Endothelial cell of umbilical vein (primary cell): ENCODE results near the gene TRAF7. TPM values are rescaled to one million over a fixed set of nuclear protein-coding genes. Genes with fewer than 3 reads are reported as not detected.
A peak's percentile ranks its signal among the peaks of the same experiment; 100 is the strongest.

Experiments used
- BruUV-seq: library from RNA; stranded (reverse); fragments of 400-500 nt; replicated peaks from 2 replicates; lab custom pipeline; 2021; lab: Mats Ljungman, UMichigan
- CTCF ChIA-PET: fragments of 300-600, 350-600 bp; sonication (Branson Sonifier 250); formaldehyde crosslinking; loops from one replicate; lab custom pipeline; 2021; ENCODE audit warnings: antibody characterized with exemption, inconsistent platforms; lab: Charles Lee
- POLR2A ChIA-PET: fragments of 300-600, 350-600 bp; sonication (Branson Sonifier 250); formaldehyde crosslinking; loops from one replicate; lab custom pipeline; 2021; ENCODE audit warnings: antibody characterized with exemption, inconsistent platforms; lab: Charles Lee
- DNase-seq: peaks from one replicate; pipeline ENCODE4 v3.0.0-alpha.2; 2011; ENCODE audit warnings: low read depth, low spot score
- FAIRE-seq: peaks from 2 replicates; lab custom pipeline; 2011; peaks lifted over from hg19 to GRCh38; lab: Jason Lieb, UNC
- H2AFZ ChIP-seq: 2 replicates; pipeline ENCODE4 v1.6.0; 2012; ENCODE audit warnings: low read depth, low read length, control low read depth, inconsistent platforms
- H3K27ac ChIP-seq: 2 replicates; pipeline ENCODE4 v1.5.1; 2011; ENCODE audit warnings: low read depth, mild to moderate bottlenecking, control low read depth, low read length, moderate library complexity; ENCODE audit not compliant: insufficient read depth
- H3K27me3 ChIP-seq, 2 experiments: 2 replicates each; pipeline versions ENCODE4 v1.6.0 to v1.6.1; 2011; ENCODE audit warnings: low read length in 2 of 2, mixed read lengths in 1 of 2; ENCODE audit not compliant: control insufficient read depth in 2 of 2, insufficient read depth in 2 of 2
- H3K36me3 ChIP-seq, 2 experiments: 2 replicates in 1 of 2; 3 replicates in 1 of 2; pipeline ENCODE4 v1.5.1; 2011; ENCODE audit warnings: low read length in 2 of 2, mild to moderate bottlenecking in 1 of 2, moderate library complexity in 1 of 2; ENCODE audit not compliant: control insufficient read depth in 2 of 2, insufficient read depth in 2 of 2; ENCODE audit errors: extremely low read depth in 1 of 2
- H3K4me1 ChIP-seq: 3 replicates; pipeline ENCODE4 v1.5.1; 2011; ENCODE audit warnings: mild to moderate bottlenecking, low read length; ENCODE audit not compliant: control insufficient read depth, insufficient read depth; ENCODE audit errors: extremely low read depth
- H3K4me2 ChIP-seq: 2 replicates; pipeline ENCODE4 v1.6.1; 2011; ENCODE audit warnings: low read length, control low read depth, mixed read lengths; ENCODE audit not compliant: insufficient read depth
- H3K4me3 ChIP-seq, 3 experiments: fragments of 200-600 bp in 1 of 3; sonication (generic), shearing (Covaris generic) in 1 of 3; replicated peaks in 1 of 3; 2 replicates each; pipeline ENCODE4 v1.5.1; 2011 to 2016; ENCODE audit warnings: control low read depth in 3 of 3, low read length in 3 of 3, mild to moderate bottlenecking in 2 of 3, inconsistent platforms in 1 of 3, low read depth in 1 of 3, moderate library complexity in 1 of 3; ENCODE audit not compliant: insufficient read depth in 1 of 3
- H3K79me2 ChIP-seq: 2 replicates; pipeline ENCODE4 v1.6.0; 2012; ENCODE audit warnings: low read length, inconsistent platforms; ENCODE audit not compliant: control insufficient read depth, insufficient read depth
- H3K9ac ChIP-seq: replicated peaks from 2 replicates; pipeline ENCODE3; 2011; ENCODE audit warnings: low read length, control low read depth; ENCODE audit not compliant: insufficient read depth; ENCODE audit errors: extremely low read depth
- H3K9me1 ChIP-seq: replicated peaks from 3 replicates; pipeline ENCODE4 v1.6.0; 2011; ENCODE audit warnings: mild to moderate bottlenecking, low read length; ENCODE audit not compliant: control insufficient read depth, insufficient read depth; ENCODE audit errors: extremely low read depth
- H3K9me3 ChIP-seq: replicated peaks from 2 replicates; pipeline ENCODE4 v1.5.1; 2012; ENCODE audit warnings: low read length, inconsistent platforms; ENCODE audit not compliant: control insufficient read depth, insufficient read depth
- H4K20me1 ChIP-seq: replicated peaks from 2 replicates; pipeline ENCODE3; 2011; ENCODE audit warnings: mild to moderate bottlenecking, low read length; ENCODE audit not compliant: control insufficient read depth, insufficient read depth; ENCODE audit errors: extremely low read depth
- CTCF ChIP-seq, 2 donors: IDR thresholded peaks; 1 replicate in 1 of 2; 2 replicates in 1 of 2; pipeline ENCODE4 v1.5.1; 2011; ENCODE audit warnings: low read length in 2 of 2, mild to moderate bottlenecking in 2 of 2, moderate library complexity in 2 of 2, control low read depth in 1 of 2, inconsistent platforms in 1 of 2, low read depth in 1 of 2; ENCODE audit not compliant: insufficient read depth in 1 of 2; ENCODE audit errors: extremely low read depth in 1 of 2
- EZH2 ChIP-seq: IDR thresholded peaks from 2 replicates; pipeline ENCODE4 v1.6.1; 2012; ENCODE audit warnings: borderline replicate concordance, low read depth, mild to moderate bottlenecking, moderate library complexity, low read length, inconsistent platforms; ENCODE audit not compliant: severe bottlenecking
- FOS ChIP-seq: IDR thresholded peaks from 2 replicates; pipeline ENCODE4 v1.6.1; 2011; ENCODE audit warnings: mild to moderate bottlenecking, low read length, moderate library complexity, borderline replicate concordance; ENCODE audit not compliant: insufficient read depth
- GATA2 ChIP-seq: IDR thresholded peaks from 2 replicates; pipeline ENCODE4 v1.7.0; 2011; ENCODE audit warnings: low read depth, mild to moderate bottlenecking, moderate library complexity, mixed read lengths, low read length; ENCODE audit not compliant: insufficient read length, insufficient read depth
- JUN ChIP-seq: IDR thresholded peaks from 2 replicates; pipeline ENCODE4 v1.6.1; 2011; ENCODE audit warnings: borderline replicate concordance, low read depth; ENCODE audit not compliant: insufficient read length, insufficient read depth
- MAX ChIP-seq: IDR thresholded peaks from 2 replicates; pipeline ENCODE4 v1.6.1; 2011; ENCODE audit not compliant: insufficient read depth, insufficient read length
- MYC ChIP-seq: IDR thresholded peaks from one replicate; pipeline ENCODE4 v1.6.1; 2011; ENCODE audit warnings: mild to moderate bottlenecking, low read depth, low read length
- POLR2A ChIP-seq: IDR thresholded peaks from 2 replicates; pipeline ENCODE4 v1.6.1; 2012; ENCODE audit warnings: low read depth, mild to moderate bottlenecking, control low read depth, low read length
- POLR2AphosphoS5 ChIP-seq: IDR thresholded peaks from 2 replicates; pipeline ENCODE4 v1.6.1; 2012; ENCODE audit warnings: low read depth, mild to moderate bottlenecking, control low read depth, low read length, moderate library complexity; ENCODE audit not compliant: insufficient read depth
- dilution Hi-C: fragments of 300-500 bp; cut with MboI; formaldehyde crosslinking; loops from one replicate; pipeline ENCODE4 v1.15.0; 2019; ENCODE audit warnings: low sequenced_read_pairs; ENCODE audit not compliant: extremely low pct_ligation_motif_present
- intact Hi-C: fragments of 100-400 bp; cut with micrococcal nuclease; formaldehyde crosslinking; loops from one replicate; pipeline ENCODE4 v1.10.0; 2022
- polyA plus RNA-seq, 4 experiments: library from polyadenylated mRNA; depleted of rRNA in 3 of 4; stranded (reverse) in 3 of 4; unstranded in 1 of 4; fragments of >200 nt; gene quantifications; 2 replicates each; pipeline versions ENCODE4 v1.2.1 to v1.2.3, GENCODE V29; 2011 to 2012; ENCODE audit warnings: missing spikeins in 1 of 4
- total RNA-seq: library from RNA; stranded (reverse); gene quantifications from 2 replicates; pipeline ENCODE4 v1.2.3, GENCODE V29; 2021

The TRAF7 gene
- total and polyA plus RNA-seq, 2 donors (not counting 3 experiments of a cell fraction or from before 2014, with no cell fraction given), result 141 to 175 TPM

GRCh38 chr16:2212362-2213324 lies 57.1 kb downstream of the TRAF7 start:
- Histone ChIP-seq H3K27me3 (no peaks in the 10 kb centered on the region), H3K9me3 (no peaks in the 10 kb centered on the region), H3K4me3 (peak overlapping the region in 2 of 3 experiments; percentile 58 to 74), H3K27ac (no peak overlapping the region), H3K4me2 (peak overlapping the region; percentile 86), H4K20me1 (no peaks in the 10 kb centered on the region), H3K9me1 (no peaks in the 10 kb centered on the region), H3K9ac (peak overlapping the region; percentile 29), H3K79me2 (peaks cover 25% of the 10 kb centered on the region), H2AFZ (no peak overlapping the region), H3K36me3 (peaks cover 0 to 15% of the 10 kb centered on the region in 2 experiments), H3K4me1 (peaks cover 15% of the 10 kb centered on the region)
- POLR2A ChIA-PET, result interaction anchor here (2.1 kb wide), 1 partner anchor 57 kb away, joined by 9 read pairs; the partner anchor contains the start of gene TRAF7
- DNase-seq, result no peak
- peak; percentile 54 for FAIRE-seq
- TF ChIP-seq MYC, result no peak
- no peak for TF ChIP-seq EZH2
- peak; percentile 23 for TF ChIP-seq POLR2A
- no peak for TF ChIP-seq CTCF (IDR thresholded peaks at IDR 0.05; ENCODE audit: extremely low read depth in 1 of 2, insufficient read depth in 1 of 2, low read depth in 1 of 2, low read length in 2 of 2)
- no peak for TF ChIP-seq MAX
- TF ChIP-seq GATA2, result no peak
- peak; percentile 41 for TF ChIP-seq POLR2AphosphoS5
- TF ChIP-seq JUN, result no peak
- no peak for TF ChIP-seq FOS
- dilution Hi-C loops (no loop called here), intact Hi-C loops (no loop called here)
- CTCF ChIA-PET, result no interaction called here
- no TSS peak for BruUV-seq
